HG03095 (cell line): ENCODE results near the gene SYT10.
"Not testable (repeated sequence)": the region's sequence is repeated elsewhere in the genome, so short reads cannot be mapped to it uniquely, and the experiment has no call there.

Experiments
- ATAC-seq: cut with Tn5 transposase; IDR thresholded peaks from one replicate; pipeline ENCODE4 v1.9.1; 2021; ENCODE audit warnings: moderate library complexity; ENCODE audit not compliant: unreplicated experiment

Gene SYT10

GRCh38 chr12:33439587-33440011 lies at the start of gene SYT10:
Gene SYT10 (minus strand): TSS chr12:33439819. CDS start chr12:33439522, 297 bp downstream.
- no peak for ATAC-seq

- ATAC-seq = no peak
Measured at GRCh38 chr12:33488036-33488435, 48.4 kb upstream of the SYT10 start.

- no peak for ATAC-seq
Measured at GRCh38 chr12:33486058-33486457, 46.4 kb upstream of the SYT10 start.

GRCh38 chr12:33484161-33484560 lies 44.5 kb upstream of the SYT10 start:
- no peak for ATAC-seq

- no peak for ATAC-seq
Measured at GRCh38 chr12:33480366-33480765, 40.7 kb upstream of the SYT10 start.

- ATAC-seq = no peak
Measured at GRCh38 chr12:33476058-33476457, 36.4 kb upstream of the SYT10 start.

GRCh38 chr12:33472299-33472698 lies 32.7 kb upstream of the SYT10 start:
- ATAC-seq = no peak

GRCh38 chr12:33455096-33455495 lies 15.5 kb upstream of the SYT10 start:
- ATAC-seq = no peak

- no peak for ATAC-seq
Measured at GRCh38 chr12:33450480-33450879, 10.9 kb upstream of the SYT10 start.

GRCh38 chr12:33440477-33440876 lies 858 bp upstream of the SYT10 start:
- ATAC-seq = no peak

GRCh38 chr12:33438851-33439586 lies 600 bp downstream of the SYT10 start:
- no peak for ATAC-seq

- ATAC-seq = no peak
Measured at GRCh38 chr12:33438025-33438772, 1.4 kb downstream of the SYT10 start.

GRCh38 chr12:33437598-33437997 lies 2.0 kb downstream of the SYT10 start:
- ATAC-seq = no peak

- no peak for ATAC-seq
Measured at GRCh38 chr12:33432992-33433391, 6.6 kb downstream of the SYT10 start.

GRCh38 chr12:33431648-33432047 lies 8.0 kb downstream of the SYT10 start:
- ATAC-seq = no peak

GRCh38 chr12:33429468-33429867 lies 10.2 kb downstream of the SYT10 start:
- no peak for ATAC-seq

- ATAC-seq = no peak
Measured at GRCh38 chr12:33427071-33427470, 12.5 kb downstream of the SYT10 start.

- ATAC-seq = no peak
Measured at GRCh38 chr12:33423706-33424105, 15.9 kb downstream of the SYT10 start.

GRCh38 chr12:33412410-33412809 lies 27.2 kb downstream of the SYT10 start:
- not testable (repeated sequence) for ATAC-seq

- no peak for ATAC-seq
Measured at GRCh38 chr12:33383503-33383902, 56.1 kb downstream of the SYT10 start.

GRCh38 chr12:33376153-33376552 lies 63.5 kb downstream of the SYT10 start:
- no peak for ATAC-seq

GRCh38 chr12:33370318-33370717 lies 69.3 kb downstream of the SYT10 start:
- ATAC-seq = no peak
